OCI-LY7 (cell line): Measurements from ENCODE around the gene FOSB. TPM values are rescaled to one million over a fixed set of nuclear protein-coding genes. Genes with fewer than 3 reads are reported as not detected.

Source experiments
- BruUV-seq: library from RNA; stranded (reverse); fragments of 400-500 nt; replicated peaks from 2 replicates; lab custom pipeline; 2021; lab: Mats Ljungman, UMichigan
- CTCF ChIA-PET: fragments of 300-600 bp; sonication (Branson Sonifier 250); formaldehyde crosslinking; loops from one replicate; lab custom pipeline; 2022; ENCODE audit warnings: antibody characterized with exemption; ENCODE audit not compliant: unreplicated experiment; lab: Charles Lee
- POLR2A ChIA-PET: fragments of 300-600 bp; sonication (Branson Sonifier 250); formaldehyde crosslinking; loops from one replicate; lab custom pipeline; 2022; ENCODE audit warnings: antibody characterized with exemption; lab: Charles Lee
- DNase-seq: peaks from one replicate; pipeline ENCODE4 v3.0.0-alpha.2; 2015; ENCODE audit warnings: low spot score
- H2AFZ ChIP-seq: fragments of 200-600 bp; sonication (generic), shearing (Covaris generic); 2 replicates; pipeline ENCODE4 v1.6.1; 2014; ENCODE audit warnings: mild to moderate bottlenecking, antibody characterized with exemption, low read length, moderate library complexity
- H3K27ac ChIP-seq: fragments of 200-600 bp; sonication (generic); 2 replicates; pipeline ENCODE4 v1.5.1; 2014; ENCODE audit warnings: mixed run types, low read depth, mild to moderate bottlenecking, moderate library complexity, low read length, inconsistent platforms; ENCODE audit not compliant: poor library complexity, severe bottlenecking
- H3K36me3 ChIP-seq: fragments of 200-600 bp; sonication (generic); 2 replicates; pipeline ENCODE4 v1.6.1; 2014; ENCODE audit warnings: mild to moderate bottlenecking, antibody characterized with exemption, low read length, moderate library complexity, mixed read lengths; ENCODE audit not compliant: insufficient read depth
- H3K4me1 ChIP-seq: fragments of 200-600 bp; sonication (generic); 2 replicates; pipeline ENCODE4 v1.5.1; 2014; ENCODE audit warnings: mild to moderate bottlenecking, low read length; ENCODE audit not compliant: insufficient read depth, poor library complexity, severe bottlenecking
- H3K4me2 ChIP-seq: fragments of 200-600 bp; sonication (generic); 2 replicates; pipeline ENCODE4 v1.6.1; 2014; ENCODE audit warnings: mild to moderate bottlenecking, low read length
- H3K4me3 ChIP-seq: fragments of 200-600 bp; sonication (generic); 2 replicates; pipeline ENCODE4 v1.5.1; 2014; ENCODE audit warnings: mild to moderate bottlenecking, low read depth, low read length; ENCODE audit not compliant: poor library complexity, severe bottlenecking
- H3K79me2 ChIP-seq: fragments of 200-600 bp; sonication (generic); 2 replicates; pipeline ENCODE4 v1.6.1; 2016; ENCODE audit warnings: low read depth, mild to moderate bottlenecking, low read length, moderate library complexity, mixed read lengths; ENCODE audit not compliant: insufficient read depth
- H3K9me2 ChIP-seq: fragments of 200-600 bp; sonication (generic); 2 replicates; pipeline ENCODE4 v1.6.1; 2016; ENCODE audit warnings: mild to moderate bottlenecking, low read length, mixed read lengths; ENCODE audit not compliant: insufficient read depth
- H3K9me3 ChIP-seq: fragments of 200-600 bp; sonication (generic); 2 replicates; pipeline ENCODE4 v1.6.1; 2014; ENCODE audit warnings: mild to moderate bottlenecking, mixed run types, low read length, mixed read lengths
- H4K20me1 ChIP-seq: fragments of 200-600 bp; sonication (generic); 2 replicates; pipeline ENCODE4 v1.6.1; 2014; ENCODE audit warnings: mild to moderate bottlenecking, antibody characterized with exemption, low read length, moderate library complexity, mixed read lengths; ENCODE audit not compliant: insufficient read depth
- CTCF ChIP-seq: fragments of 200-600 bp; sonication (generic); conservative IDR thresholded peaks from 2 replicates; pipeline ENCODE4 v1.5.1; 2014; ENCODE audit warnings: mild to moderate bottlenecking, antibody characterized with exemption, low read length, moderate library complexity, mixed read lengths
- EZH2phosphoT487 ChIP-seq: fragments of 200-600 bp; sonication (generic); IDR thresholded peaks from 2 replicates; pipeline ENCODE4 v1.6.1; 2018; ENCODE audit warnings: low read depth, borderline replicate concordance, mild to moderate bottlenecking, mixed run types, antibody characterized with exemption, low read length, moderate library complexity, mixed read lengths
- intact Hi-C: fragments of 100-400 bp; cut with micrococcal nuclease; formaldehyde crosslinking; loops from one replicate; pipeline ENCODE4 v1.10.0; 2022; ENCODE audit not compliant: unreplicated experiment
- total RNA-seq, 2 experiments: library from RNA; depleted of rRNA in 1 of 2; stranded (reverse); fragments of >200 nt in 1 of 2; shearing (Covaris generic) in 1 of 2; gene quantifications; 2 replicates each; pipeline ENCODE4 v1.2.3, GENCODE V29; 2014 to 2022

FOSB gene
- total RNA-seq, 2 experiments from 2014 or later: 2.3 to 2.4 TPM

GRCh38 chr19:45469132-45469944, 1.5 kb downstream of the FOSB start:
- Histone ChIP-seq H3K4me3 (peak overlapping the region; percentile 81), H3K27ac (peak overlapping the region; percentile 87), H3K9me2 (no peaks in the 10 kb centered on the region), H2AFZ (peak overlapping the region; percentile 75; the same call in 1 of the 2 replicates), H4K20me1 (0 out of 2 replicates have a peak, but pooled peaks cover 4% of the 10 kb centered on the region), H3K9me3 (no peaks in the 10 kb centered on the region), H3K4me1 (peaks cover 19% of the 10 kb centered on the region), H3K36me3 (no peaks in the 10 kb centered on the region), H3K4me2 (peak overlapping the region; percentile 100), H3K79me2 (no peaks in the 10 kb centered on the region; the same call in 1 of the 2 replicates)
- ChIA-PET CTCF (interaction anchor here (0.6 to 2.3 kb wide), 3 partner anchors 9 to 178 kb away, joined by 3 to 7 read pairs (median 3); no protein-coding TSS in a partner anchor), POLR2A (interaction anchor here (1.4 to 1.8 kb wide), 2 partner anchors 9 to 13 kb away, joined by 3 to 7 read pairs; no protein-coding TSS in a partner anchor)
- no peak for TF ChIP-seq CTCF
- TF ChIP-seq EZH2phosphoT487: no peak
- BruUV-seq: TSS peak; percentile 65
- DNase-seq: peak; percentile 98
- intact Hi-C loops: loop anchor here (2.0 kb wide), 1 partner anchor 19 kb away; no protein-coding TSS in a partner anchor

GRCh38 chr19:45469945-45470761, 2.4 kb downstream of the FOSB start:
- Histone ChIP-seq H4K20me1 (0 out of 2 replicates have a peak, but pooled peaks cover 4% of the 10 kb centered on the region), H3K4me2 (peak overlapping the region; percentile 96), H3K4me3 (peak overlapping the region; percentile 81), H2AFZ (peak overlapping the region; percentile 75; the same call in 1 of the 2 replicates), H3K36me3 (no peaks in the 10 kb centered on the region), H3K9me3 (no peaks in the 10 kb centered on the region), H3K4me1 (peaks cover 19% of the 10 kb centered on the region), H3K27ac (peak overlapping the region; percentile 87), H3K9me2 (no peaks in the 10 kb centered on the region), H3K79me2 (no peaks in the 10 kb centered on the region; the same call in 1 of the 2 replicates)
- no peak for DNase-seq
- BruUV-seq: no TSS peak
- ChIA-PET CTCF (interaction anchor here (0.6 to 2.3 kb wide), 2 partner anchors 9 to 179 kb away, joined by 3 to 7 read pairs; no protein-coding TSS in a partner anchor), POLR2A (interaction anchor here (1.4 to 1.8 kb wide), 2 partner anchors 8 to 13 kb away, joined by 3 to 7 read pairs; no protein-coding TSS in a partner anchor)
- TF ChIP-seq EZH2phosphoT487 (no peak), CTCF (no peak)
- intact Hi-C loops: loop anchor here (2.0 kb wide), 1 partner anchor 19 kb away; no protein-coding TSS in a partner anchor
